Muscle layer of duodenum (tissue), 2 donors: ENCODE results near the gene FGFBP2.

Experiments
- H3K27ac ChIP-seq: one replicate; pipeline ENCODE4 v1.7.0; 2013; ENCODE audit warnings: mild to moderate bottlenecking, low read length
- H3K27me3 ChIP-seq: one replicate; pipeline ENCODE4 v1.7.0; 2013; ENCODE audit warnings: low read depth, mild to moderate bottlenecking, control low read depth, low read length
- H3K36me3 ChIP-seq, 2 donors: one replicate each; pipeline ENCODE4 v1.7.0; 2013; ENCODE audit warnings: low read length in 2 of 2, control low read depth in 1 of 2, mild to moderate bottlenecking in 1 of 2; ENCODE audit not compliant: insufficient read depth in 2 of 2, control insufficient read depth in 1 of 2
- H3K4me1 ChIP-seq, 2 donors: one replicate each; pipeline ENCODE4 v1.7.0; 2013; ENCODE audit warnings: low read length in 2 of 2, mild to moderate bottlenecking in 2 of 2, control low read depth in 1 of 2, moderate library complexity in 1 of 2; ENCODE audit not compliant: insufficient read depth in 2 of 2, control insufficient read depth in 1 of 2
- H3K4me3 ChIP-seq, 2 donors: one replicate each; pipeline ENCODE4 v1.7.0; 2013; ENCODE audit warnings: low read length in 2 of 2, low read depth in 1 of 2, mild to moderate bottlenecking in 1 of 2
- H3K9me3 ChIP-seq, 2 donors: one replicate each; pipeline ENCODE4 v1.7.0; 2013; ENCODE audit warnings: low read length in 2 of 2, control low read depth in 1 of 2, mild to moderate bottlenecking in 1 of 2; ENCODE audit not compliant: control insufficient read depth in 1 of 2
- donor health status: healthy.

Gene FGFBP2

GRCh38 chr4:15964159-15964558 lies 1.2 kb upstream of the FGFBP2 start:
- Histone ChIP-seq H3K4me1 (peaks cover 5 to 6% of the 10 kb centered on the region in 2 donors), H3K9me3 (no peaks in the 10 kb centered on the region), H3K36me3 (no peaks in the 10 kb centered on the region), H3K4me3 (no peak overlapping the region), H3K27me3 (no peaks in the 10 kb centered on the region), H3K27ac (no peak overlapping the region)

- H3K4me3 ChIP-seq, result no peak overlapping the region
- H3K27me3 ChIP-seq, result no peaks in the 10 kb centered on the region
- no peaks in the 10 kb centered on the region for H3K36me3 ChIP-seq
- H3K4me1 ChIP-seq, result peaks cover 5 to 6% of the 10 kb centered on the region in 2 donors
- H3K27ac ChIP-seq, result no peak overlapping the region
- no peaks in the 10 kb centered on the region for H3K9me3 ChIP-seq
Measured at GRCh38 chr4:15963576-15963975, 601 bp upstream of the FGFBP2 start.

GRCh38 chr4:15961781-15962510 lies 1.0 kb downstream of the FGFBP2 start:
- H3K4me3 ChIP-seq, result no peak overlapping the region
- no peaks in the 10 kb centered on the region for H3K36me3 ChIP-seq
- no peaks in the 10 kb centered on the region for H3K27me3 ChIP-seq
- H3K27ac ChIP-seq, result no peak overlapping the region
- H3K9me3 ChIP-seq, result no peaks in the 10 kb centered on the region
- H3K4me1 ChIP-seq, result peaks cover 5 to 6% of the 10 kb centered on the region in 2 donors

- no peak overlapping the region for H3K4me3 ChIP-seq
- H3K36me3 ChIP-seq, result no peaks in the 10 kb centered on the region
Measured at GRCh38 chr4:15958562-15958961, 4.4 kb downstream of the FGFBP2 start.

GRCh38 chr4:15956179-15956850 lies 6.7 kb downstream of the FGFBP2 start:
- Histone ChIP-seq H3K36me3 (no peaks in the 10 kb centered on the region), H3K4me3 (no peak overlapping the region), H3K4me1 (no peaks in the 10 kb centered on the region), H3K27ac (no peak overlapping the region), H3K27me3 (no peaks in the 10 kb centered on the region), H3K9me3 (no peaks in the 10 kb centered on the region)

More at GRCh38 chr4:15958562-15958961, 4.4 kb downstream of the FGFBP2 start:
- Histone ChIP-seq H3K27ac (no peak overlapping the region), H3K27me3 (no peaks in the 10 kb centered on the region), H3K4me1 (peaks cover 4% of the 10 kb centered on the region in 2 donors), H3K9me3 (no peaks in the 10 kb centered on the region)

GRCh38 chr4:15955670-15956069 lies 7.3 kb downstream of the FGFBP2 start:
- no peak overlapping the region for H3K27ac ChIP-seq

GRCh38 chr4:15953625-15954024 lies 9.3 kb downstream of the FGFBP2 start:
- H3K27me3 ChIP-seq, result no peaks in the 10 kb centered on the region
- H3K36me3 ChIP-seq, result no peaks in the 10 kb centered on the region
- no peaks in the 10 kb centered on the region for H3K9me3 ChIP-seq
- no peak overlapping the region for H3K4me3 ChIP-seq
- no peaks in the 10 kb centered on the region for H3K4me1 ChIP-seq
- no peak overlapping the region for H3K27ac ChIP-seq

More at GRCh38 chr4:15955670-15956069, 7.3 kb downstream of the FGFBP2 start:
- Histone ChIP-seq H3K36me3 (no peaks in the 10 kb centered on the region), H3K4me1 (no peaks in the 10 kb centered on the region), H3K9me3 (no peaks in the 10 kb centered on the region), H3K4me3 (no peak overlapping the region), H3K27me3 (no peaks in the 10 kb centered on the region)

GRCh38 chr4:15951781-15952180 lies 11.2 kb downstream of the FGFBP2 start:
- Histone ChIP-seq H3K27me3 (no peaks in the 10 kb centered on the region), H3K27ac (no peak overlapping the region), H3K36me3 (no peaks in the 10 kb centered on the region), H3K9me3 (no peaks in the 10 kb centered on the region), H3K4me1 (no peaks in the 10 kb centered on the region), H3K4me3 (no peak overlapping the region)

- Histone ChIP-seq H3K4me1 (no peaks in the 10 kb centered on the region), H3K4me3 (no peak overlapping the region), H3K27ac (no peak overlapping the region), H3K27me3 (no peaks in the 10 kb centered on the region), H3K36me3 (no peaks in the 10 kb centered on the region), H3K9me3 (no peaks in the 10 kb centered on the region)
Measured at GRCh38 chr4:15948826-15949225, 14.1 kb downstream of the FGFBP2 start.

GRCh38 chr4:15947684-15948083 lies 15.3 kb downstream of the FGFBP2 start:
- H3K36me3 ChIP-seq, result no peaks in the 10 kb centered on the region
- H3K27me3 ChIP-seq, result no peaks in the 10 kb centered on the region
- H3K4me3 ChIP-seq, result no peak overlapping the region
- no peaks in the 10 kb centered on the region for H3K9me3 ChIP-seq
- H3K4me1 ChIP-seq, result no peaks in the 10 kb centered on the region
- no peak overlapping the region for H3K27ac ChIP-seq

- Histone ChIP-seq H3K4me3 (no peak overlapping the region), H3K36me3 (no peaks in the 10 kb centered on the region), H3K4me1 (no peaks in the 10 kb centered on the region), H3K27me3 (no peaks in the 10 kb centered on the region), H3K9me3 (no peaks in the 10 kb centered on the region), H3K27ac (no peak overlapping the region)
Measured at GRCh38 chr4:15945516-15945915, 17.5 kb downstream of the FGFBP2 start.
